NCI-H524 treated with DMSO at 0.1 percent for 48 hours (cell line): ENCODE results near the gene CTTNBP2.

Experiments
- DNase-seq: peaks from one replicate; lab custom pipeline; 2025; lab: John Stamatoyannopoulos, UW

The CTTNBP2 gene

DNA sequence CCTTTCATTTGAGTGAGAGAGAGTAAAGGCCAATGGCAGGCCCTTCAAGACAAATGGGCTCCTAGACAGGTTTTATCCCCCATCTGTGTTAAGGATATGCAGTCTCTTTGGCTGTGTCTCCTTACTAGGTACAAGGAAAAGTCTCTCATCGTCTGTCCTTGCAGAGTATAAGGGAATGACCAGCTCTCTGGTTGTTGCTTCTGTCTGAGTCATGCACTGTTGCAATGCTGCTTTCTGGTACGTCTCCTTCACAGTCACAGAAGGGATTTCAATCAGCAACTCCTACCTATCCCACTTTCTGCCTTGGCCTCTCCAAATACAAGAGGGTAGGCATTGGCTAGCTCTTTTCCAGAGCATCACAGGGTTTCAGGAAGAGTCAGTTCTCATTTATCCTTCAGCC lies 48.1 kb downstream of the CTTNBP2 start:
- no peak for DNase-seq

DNA sequence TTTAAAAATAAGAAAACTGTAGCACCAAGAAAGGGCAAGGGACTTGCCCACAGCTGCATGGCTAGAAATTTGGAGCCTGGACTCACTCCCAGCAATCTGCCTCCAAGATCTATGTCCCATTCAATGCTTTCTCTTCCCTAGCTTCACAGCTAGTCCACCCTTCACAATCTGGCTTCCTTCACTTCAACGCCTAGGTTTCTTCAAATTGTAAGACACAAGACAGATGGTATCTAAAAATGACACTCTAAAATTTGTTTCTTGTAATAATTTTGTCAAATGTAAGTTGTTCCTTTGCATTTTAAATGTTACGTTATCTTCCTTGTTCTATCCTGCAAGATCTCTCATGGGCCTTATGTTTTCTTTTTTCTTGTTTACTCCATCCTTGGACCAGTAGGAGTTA lies 48.6 kb downstream of the CTTNBP2 start:
- no peak for DNase-seq

DNA sequence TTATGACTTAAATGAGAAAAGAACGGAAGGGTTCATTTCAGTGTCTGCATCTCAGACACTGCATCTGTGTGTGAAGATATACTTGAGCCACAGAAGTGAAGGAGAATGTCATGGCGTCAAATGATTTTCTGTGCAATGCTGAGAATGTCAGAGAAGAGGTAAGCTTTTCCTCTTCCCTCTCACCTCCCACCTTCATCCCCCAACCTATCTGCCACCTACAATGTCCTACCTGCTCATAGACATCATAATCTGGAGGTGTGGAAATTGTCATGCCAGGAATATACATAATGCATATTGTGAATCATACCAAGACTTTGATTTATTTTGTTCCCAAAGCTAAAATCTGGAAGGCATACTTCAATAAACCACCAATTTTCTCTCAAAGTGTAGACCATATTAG lies 53.7 kb downstream of the CTTNBP2 start:
- no peak for DNase-seq

DNA sequence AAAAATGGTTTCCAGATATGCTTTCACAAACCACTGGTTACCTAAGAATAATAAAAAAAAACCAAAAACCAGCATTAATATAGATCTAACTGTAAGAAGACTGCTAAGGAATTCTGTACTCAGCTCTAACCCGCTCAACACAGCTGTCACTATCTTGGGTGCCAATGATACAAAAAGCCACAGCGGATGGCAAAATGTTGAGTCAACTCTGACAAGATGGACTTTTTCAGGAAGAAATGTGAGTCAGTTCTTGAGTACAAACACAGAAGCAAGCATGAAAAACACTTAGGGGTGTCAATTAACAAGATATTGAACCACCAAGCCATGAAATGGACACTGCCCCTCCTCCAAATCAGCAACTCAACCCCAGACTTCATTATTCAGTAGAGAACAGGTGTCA lies 55.0 kb downstream of the CTTNBP2 start:
- no peak for DNase-seq

DNA sequence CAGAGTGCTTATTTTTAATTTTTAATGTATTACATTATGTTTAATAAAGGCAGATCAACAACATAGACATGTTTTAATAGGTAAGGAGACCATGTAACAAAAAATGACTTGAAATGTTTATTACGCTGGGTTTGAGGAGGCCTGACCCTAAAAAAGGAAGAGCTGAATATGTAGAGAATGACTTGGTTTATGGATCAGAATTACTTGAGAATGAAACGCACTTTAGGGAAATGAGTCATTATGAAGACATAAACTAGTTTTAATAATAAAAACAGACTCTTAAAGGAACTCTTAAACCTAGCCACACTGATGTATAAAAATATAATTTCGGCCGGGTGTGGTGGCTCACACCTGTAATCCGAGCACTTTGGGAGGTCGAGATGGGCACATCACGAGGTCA lies 56.5 kb downstream of the CTTNBP2 start:
- DNase-seq: no peak

DNA sequence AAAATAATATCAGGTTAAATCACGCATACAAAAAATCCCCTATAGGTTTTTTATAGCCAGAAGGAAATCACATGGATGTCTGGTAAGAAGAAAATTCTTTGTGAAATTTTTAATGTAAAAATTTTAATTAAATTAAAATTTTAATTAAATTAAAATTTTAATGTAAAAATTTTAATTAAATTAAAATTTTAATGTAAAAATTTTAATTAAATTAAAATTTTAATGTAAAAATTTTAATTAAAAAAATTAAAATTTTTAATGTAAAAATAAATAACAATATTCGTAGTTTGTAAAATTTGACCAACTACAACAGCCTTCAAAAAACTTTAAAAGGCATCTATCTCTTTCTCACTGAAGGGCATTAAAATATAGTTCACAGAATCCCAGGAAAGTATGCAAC lies 61.5 kb downstream of the CTTNBP2 start:
- DNase-seq: no peak

- no peak for DNase-seq
Observed at GRCh38 chr7:117810642-117811512, 62.4 kb downstream of the CTTNBP2 start.

DNA sequence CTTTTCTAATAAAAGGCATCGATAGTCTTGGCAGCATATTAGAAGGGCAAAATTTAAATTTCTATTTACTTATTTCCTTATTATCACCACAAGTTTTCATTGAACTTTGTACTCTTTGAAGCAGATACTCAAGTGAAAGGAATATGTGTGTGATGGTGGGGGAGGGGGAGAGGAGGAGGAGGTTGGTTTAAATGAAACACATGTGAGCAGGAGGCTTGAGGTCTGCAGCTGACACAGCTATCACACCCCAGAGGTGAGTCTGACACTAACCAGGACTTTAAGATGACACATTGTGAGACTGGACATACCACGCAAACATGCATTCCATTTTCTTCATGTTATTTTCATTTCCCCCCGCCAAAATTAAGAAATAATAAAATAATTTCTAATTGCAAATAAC lies 63.3 kb downstream of the CTTNBP2 start:
- no peak for DNase-seq

- no peak for DNase-seq
Observed at GRCh38 chr7:117808910-117809705, 64.1 kb downstream of the CTTNBP2 start.

DNA sequence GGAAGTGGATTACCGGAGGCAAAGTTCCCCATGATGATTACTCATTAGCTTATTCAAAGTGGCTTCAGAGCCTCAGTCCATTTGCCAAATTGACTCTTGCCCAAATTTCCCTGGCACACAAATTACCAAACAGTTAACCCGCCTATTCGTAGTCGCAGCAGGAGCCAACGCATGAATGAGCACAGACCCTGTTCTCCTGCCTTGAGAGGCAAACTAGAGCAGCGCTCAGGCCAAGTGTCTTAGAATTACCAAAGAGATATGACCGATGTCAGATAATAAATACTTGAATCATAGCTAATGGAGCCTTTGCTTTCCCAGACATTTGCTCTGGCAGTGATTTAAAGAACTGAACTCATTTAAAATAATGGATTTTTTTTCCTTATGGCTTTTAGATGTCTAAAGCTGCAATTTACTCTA lies 64.9 kb downstream of the CTTNBP2 start:
- DNase-seq: no peak

DNA sequence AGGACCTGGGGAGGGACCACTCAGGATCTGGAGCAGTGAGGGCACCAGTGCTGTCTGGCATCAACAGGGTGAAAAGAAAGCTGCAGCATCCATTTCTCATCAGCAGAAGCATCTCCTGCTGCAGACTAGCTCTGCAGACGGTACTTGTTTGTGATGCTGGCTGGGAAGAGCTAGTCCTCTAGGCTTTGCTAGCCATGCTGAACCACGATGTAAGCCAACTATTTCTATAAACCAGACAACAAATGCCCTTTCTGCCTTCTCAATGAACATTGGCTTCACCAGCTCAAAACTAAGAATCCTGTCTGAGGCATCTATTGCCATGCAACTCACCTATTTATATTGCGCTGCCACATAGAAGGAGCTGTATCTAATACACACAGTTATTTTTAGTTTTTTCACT lies 65.6 kb downstream of the CTTNBP2 start:
- DNase-seq: no peak

GRCh38 chr7:117806011-117806410 lies 67.2 kb downstream of the CTTNBP2 start:
- no peak for DNase-seq

DNA sequence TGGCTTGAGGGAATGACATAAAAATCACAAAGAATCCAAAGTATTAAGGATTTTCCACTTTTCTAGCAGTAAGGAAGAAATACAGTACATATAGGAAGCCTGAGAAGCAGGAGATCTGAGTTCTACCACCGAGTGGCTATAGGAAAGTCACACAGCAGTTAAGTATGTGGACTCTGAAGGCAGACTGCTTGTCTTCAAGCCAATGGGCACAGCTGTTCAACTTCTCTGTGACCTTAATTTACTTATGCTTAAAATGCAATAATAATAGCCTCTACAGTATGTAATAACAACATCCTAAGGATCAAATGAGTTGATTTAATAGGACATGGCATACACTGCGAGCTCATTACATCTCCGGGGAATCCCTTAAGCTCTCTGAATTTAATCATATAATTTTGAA lies 68.0 kb downstream of the CTTNBP2 start:
- DNase-seq: no peak

GRCh38 chr7:117803476-117803875 lies 69.8 kb downstream of the CTTNBP2 start:
- DNase-seq: no peak

GRCh38 chr7:117802660-117803059 lies 70.6 kb downstream of the CTTNBP2 start:
- DNase-seq: no peak

DNA sequence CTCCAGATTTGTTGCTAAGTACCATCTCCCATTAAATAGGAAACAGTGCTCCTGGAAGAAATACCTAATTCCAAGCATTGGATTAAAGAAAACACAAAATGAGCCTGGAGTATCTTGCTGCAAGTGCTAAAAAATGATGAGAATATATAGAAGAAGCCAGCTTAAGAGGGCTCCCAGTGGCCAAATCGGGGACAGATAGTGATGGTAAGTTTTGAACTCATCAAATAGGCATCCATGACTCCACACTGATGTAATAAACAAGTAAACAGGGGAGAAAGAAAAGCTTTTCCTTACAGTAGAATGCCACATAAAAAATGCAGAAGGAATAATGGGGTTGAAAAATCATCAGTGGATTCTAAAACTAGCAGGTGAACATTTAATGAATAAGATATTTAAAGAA lies 72.4 kb downstream of the CTTNBP2 start:
- no peak for DNase-seq

DNA sequence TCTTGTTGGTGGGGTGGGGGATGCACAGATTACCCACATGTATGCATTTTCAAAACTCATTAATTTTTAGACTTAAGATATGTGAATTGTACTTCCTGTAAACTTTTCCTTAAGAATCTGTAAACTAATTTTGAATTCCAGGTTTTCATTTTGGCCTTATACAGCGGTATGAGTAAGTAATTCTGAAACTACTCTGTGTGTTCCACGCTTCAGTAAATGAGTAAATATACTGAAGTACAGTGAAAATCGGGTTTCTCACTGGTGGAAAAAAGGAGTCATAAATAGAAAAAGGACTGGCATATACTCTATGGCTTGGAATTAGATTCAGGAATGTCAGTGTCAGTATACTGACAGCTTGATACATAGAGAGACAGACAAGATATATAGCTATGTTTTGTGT lies 72.8 kb downstream of the CTTNBP2 start:
- no peak for DNase-seq

DNA sequence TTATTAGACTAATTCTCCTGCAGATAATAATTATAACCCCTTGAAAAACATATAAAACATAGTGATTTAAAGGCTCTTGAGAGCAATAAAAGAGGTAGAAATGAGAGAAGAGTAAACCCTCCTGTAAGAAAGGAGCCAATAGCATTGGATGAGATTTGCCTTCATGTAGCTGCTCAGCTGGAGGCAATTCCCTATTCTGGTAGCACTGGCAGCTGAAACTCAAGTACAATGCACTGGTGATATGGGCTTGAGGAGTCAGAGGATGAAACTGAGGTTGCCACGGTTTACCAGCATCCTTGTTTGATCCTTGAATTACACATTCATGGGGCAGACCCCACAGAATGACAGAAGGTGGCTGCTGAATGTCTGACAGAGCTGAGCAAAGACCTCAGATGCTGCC lies 76.4 kb downstream of the CTTNBP2 start:
- DNase-seq: no peak

DNA sequence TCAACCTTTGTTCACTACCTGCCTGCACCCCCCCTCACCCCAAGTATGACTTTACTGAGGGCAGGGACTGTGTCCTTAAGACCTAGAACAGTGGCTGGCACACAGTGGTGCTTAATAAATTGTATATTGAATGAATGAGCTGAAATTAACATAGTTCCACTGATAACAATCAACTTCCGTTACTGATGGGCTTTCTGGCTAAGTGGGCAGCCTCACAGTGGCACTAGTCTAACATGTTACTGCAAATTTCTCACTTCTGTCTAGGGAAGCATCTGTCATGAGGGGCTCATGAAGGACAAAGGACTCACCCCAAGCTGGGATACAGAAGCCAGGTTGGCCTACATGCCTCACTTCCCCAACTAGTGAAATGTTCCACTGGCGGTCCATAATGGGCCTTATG lies 79.3 kb downstream of the CTTNBP2 start:
- no peak for DNase-seq

- no peak for DNase-seq
Observed at GRCh38 chr7:117793521-117793920, 79.7 kb downstream of the CTTNBP2 start.

- no peak for DNase-seq
Observed at GRCh38 chr7:117791877-117792780, 81.1 kb downstream of the CTTNBP2 start.

DNA sequence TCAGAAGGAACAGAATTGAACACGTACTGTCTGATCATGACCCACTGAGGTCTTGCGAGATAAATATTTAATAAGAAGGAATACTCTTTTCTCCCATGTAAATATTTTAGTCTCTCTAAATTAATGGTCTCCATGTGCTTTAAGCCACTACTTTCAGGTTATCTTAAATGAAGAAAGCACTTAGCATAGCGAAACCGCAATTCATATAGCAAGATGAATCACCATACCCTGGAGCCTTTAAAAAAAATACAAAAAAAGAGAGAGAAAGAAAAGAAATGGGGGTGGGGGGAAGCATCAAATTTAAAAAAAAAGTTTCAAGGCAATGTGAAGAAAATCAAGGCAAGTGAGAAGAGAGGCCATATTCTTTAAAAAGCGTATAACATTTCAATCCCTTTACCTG lies 82.5 kb downstream of the CTTNBP2 start:
- DNase-seq: no peak
